Fibroblast of lung (primary cell): ENCODE measurements around the gene UBL4A. TPM values are rescaled to one million over a fixed set of nuclear protein-coding genes. Genes with fewer than 3 reads are reported as not detected.

Experiments
- DNase-seq, 2 donors: peaks; one replicate each; pipeline versions ENCODE4 v3.0.0 to v3.0.0-alpha.2; 2010; ENCODE audit warnings: low read depth in 2 of 2
- H2AFZ ChIP-seq: 2 replicates; pipeline ENCODE4 v1.5.1; 2012; ENCODE audit warnings: low read length, control low read depth, inconsistent platforms
- H3K27ac ChIP-seq: 2 replicates; pipeline ENCODE4 v1.5.1; 2011; ENCODE audit warnings: low read length, control low read depth; ENCODE audit not compliant: insufficient read depth
- H3K27me3 ChIP-seq: 2 replicates; pipeline ENCODE4 v1.5.1; 2011; ENCODE audit warnings: mild to moderate bottlenecking, low read length; ENCODE audit not compliant: control insufficient read depth, insufficient read depth
- H3K36me3 ChIP-seq: 2 replicates; pipeline ENCODE4 v1.5.1; 2011; ENCODE audit warnings: low read length; ENCODE audit not compliant: control insufficient read depth, insufficient read depth
- H3K4me1 ChIP-seq: 2 replicates; pipeline ENCODE4 v1.5.1; 2011; ENCODE audit warnings: low read length; ENCODE audit not compliant: control insufficient read depth, insufficient read depth; ENCODE audit errors: extremely low read depth
- H3K4me2 ChIP-seq: 2 replicates; pipeline ENCODE4 v1.5.1; 2011; ENCODE audit warnings: low read length, control low read depth; ENCODE audit not compliant: insufficient read depth; ENCODE audit errors: extremely low read depth
- H3K4me3 ChIP-seq, 4 experiments: fragments of 200-600 bp in 1 of 4; sonication (generic) in 1 of 4; replicated peaks in 1 of 4; 2 replicates each; pipeline ENCODE4 v1.5.1; 2011 to 2016; ENCODE audit warnings: low read length in 4 of 4, low read depth in 3 of 4, mild to moderate bottlenecking in 3 of 4, control low read depth in 2 of 4, inconsistent platforms in 1 of 4, mixed read lengths in 1 of 4; ENCODE audit not compliant: insufficient read depth in 1 of 4; ENCODE audit errors: control extremely low read depth in 1 of 4
- H3K79me2 ChIP-seq: 2 replicates; pipeline ENCODE4 v1.5.1; 2012; ENCODE audit warnings: mild to moderate bottlenecking, low read length, inconsistent platforms; ENCODE audit not compliant: control insufficient read depth, insufficient read depth
- H3K9ac ChIP-seq: 2 replicates; pipeline ENCODE4 v1.5.1; 2011; ENCODE audit warnings: mild to moderate bottlenecking, low read length, control low read depth; ENCODE audit not compliant: insufficient read depth
- H3K9me3 ChIP-seq: 2 replicates; pipeline ENCODE4 v1.5.1; 2012; ENCODE audit warnings: low read depth, low read length; ENCODE audit not compliant: control insufficient read depth, insufficient read depth
- H4K20me1 ChIP-seq: 2 replicates; pipeline ENCODE4 v1.5.1; 2011; ENCODE audit warnings: low read length; ENCODE audit not compliant: control insufficient read depth, insufficient read depth; ENCODE audit errors: extremely low read depth
- CTCF ChIP-seq, 2 donors: IDR thresholded peaks in 1 of 2; conservative IDR thresholded peaks in 1 of 2; 1 replicate in 1 of 2; 2 replicates in 1 of 2; pipeline ENCODE4 v1.5.1; 2011 to 2012; ENCODE audit warnings: low read length in 2 of 2, control low read depth in 1 of 2, inconsistent platforms in 1 of 2, low read depth in 1 of 2, mild to moderate bottlenecking in 1 of 2
- EZH2 ChIP-seq: IDR thresholded peaks from 2 replicates; pipeline ENCODE4 v1.5.1; 2012; ENCODE audit warnings: low read length, control low read depth, mild to moderate bottlenecking; ENCODE audit errors: missing control alignments
- polyA plus RNA-seq, 2 donors: library from polyadenylated mRNA; depleted of rRNA in 1 of 2; stranded (reverse) in 1 of 2; unstranded in 1 of 2; fragments of >200 nt; gene quantifications; 2 replicates each; pipeline ENCODE4 v1.2.1, GENCODE V29; 2011 to 2012; ENCODE audit warnings: missing spikeins in 1 of 2
- total RNA-seq: library from RNA; depleted of rRNA; stranded (reverse); fragments of >200 nt; gene quantifications from 2 replicates; pipeline ENCODE4 v1.2.1, GENCODE V29; 2014

The UBL4A gene
- total and polyA plus RNA-seq, 2 donors (not counting 1 experiment from before 2014, with no cell fraction given) = 17.9 to 42.8 TPM

GRCh38 chrX:154532690-154533089 lies 46.3 kb upstream of the UBL4A start:
- Histone ChIP-seq H4K20me1 (no peaks in the 10 kb centered on the region), H3K4me3 (no peak overlapping the region), H3K36me3 (peaks cover 24% of the 10 kb centered on the region), H3K9ac (no peak overlapping the region), H2AFZ (no peak overlapping the region), H3K27me3 (no peaks in the 10 kb centered on the region), H3K27ac (no peak overlapping the region), H3K9me3 (no peaks in the 10 kb centered on the region), H3K4me1 (peaks cover 2% of the 10 kb centered on the region), H3K4me2 (no peak overlapping the region), H3K79me2 (no peaks in the 10 kb centered on the region)
- TF ChIP-seq CTCF (conservative IDR thresholded peaks at IDR 0.05 in 1 of 2, IDR thresholded peaks at IDR 0.05 in 1 of 2; ENCODE audit: low read depth in 1 of 2, low read length in 2 of 2) = no peak
- TF ChIP-seq EZH2 = no peak
- no peak for DNase-seq

- H3K4me2 ChIP-seq = no peak overlapping the region
- TF ChIP-seq CTCF (conservative IDR thresholded peaks at IDR 0.05 in 1 of 2, IDR thresholded peaks at IDR 0.05 in 1 of 2; ENCODE audit: low read depth in 1 of 2, low read length in 2 of 2) (no peak), EZH2 (no peak)
These were observed 45.2 kb upstream of the UBL4A start for GRCh38 chrX:154531626-154532025.

GRCh38 chrX:154530286-154530685 lies 43.9 kb upstream of the UBL4A start:
- Histone ChIP-seq H3K4me3 (no peak overlapping the region), H3K9me3 (no peaks in the 10 kb centered on the region), H2AFZ (no peak overlapping the region)

More at GRCh38 chrX:154531626-154532025, 45.2 kb upstream of the UBL4A start:
- no peak overlapping the region for H2AFZ ChIP-seq
- no peak overlapping the region for H3K27ac ChIP-seq
- H3K4me1 ChIP-seq = peaks cover 5% of the 10 kb centered on the region
- no peaks in the 10 kb centered on the region for H3K79me2 ChIP-seq
- no peak overlapping the region for H3K4me3 ChIP-seq
- no peaks in the 10 kb centered on the region for H3K27me3 ChIP-seq
- H4K20me1 ChIP-seq = no peaks in the 10 kb centered on the region
- peaks cover 22% of the 10 kb centered on the region for H3K36me3 ChIP-seq
- no peak overlapping the region for H3K9ac ChIP-seq
- H3K9me3 ChIP-seq = no peaks in the 10 kb centered on the region
- peak in 1 of 2 donors; percentile 77 for DNase-seq

More at GRCh38 chrX:154530286-154530685, 43.9 kb upstream of the UBL4A start:
- Histone ChIP-seq H3K4me2 (no peak overlapping the region), H3K79me2 (no peaks in the 10 kb centered on the region), H4K20me1 (no peaks in the 10 kb centered on the region), H3K4me1 (peaks cover 5% of the 10 kb centered on the region), H3K36me3 (peaks cover 19% of the 10 kb centered on the region), H3K27ac (no peak overlapping the region), H3K9ac (no peak overlapping the region), H3K27me3 (no peaks in the 10 kb centered on the region)
- no peak for DNase-seq
- no peak for TF ChIP-seq CTCF (conservative IDR thresholded peaks at IDR 0.05 in 1 of 2, IDR thresholded peaks at IDR 0.05 in 1 of 2; ENCODE audit: low read depth in 1 of 2, low read length in 2 of 2)
- TF ChIP-seq EZH2 = no peak
